Endothelial cell of umbilical vein (primary cell): ENCODE measurements around the gene FBXO21. TPM values are rescaled to one million over a fixed set of nuclear protein-coding genes. Genes with fewer than 3 reads are reported as not detected.

Source experiments
- BruUV-seq: library from RNA; stranded (reverse); fragments of 400-500 nt; replicated peaks from 2 replicates; lab custom pipeline; 2021; lab: Mats Ljungman, UMichigan
- CTCF ChIA-PET: fragments of 300-600, 350-600 bp; sonication (Branson Sonifier 250); formaldehyde crosslinking; loops from one replicate; lab custom pipeline; 2021; ENCODE audit warnings: antibody characterized with exemption, inconsistent platforms; lab: Charles Lee
- POLR2A ChIA-PET: fragments of 300-600, 350-600 bp; sonication (Branson Sonifier 250); formaldehyde crosslinking; loops from one replicate; lab custom pipeline; 2021; ENCODE audit warnings: antibody characterized with exemption, inconsistent platforms; lab: Charles Lee
- DNase-seq: peaks from one replicate; pipeline ENCODE4 v3.0.0-alpha.2; 2011; ENCODE audit warnings: low read depth, low spot score
- FAIRE-seq: peaks from 2 replicates; lab custom pipeline; 2011; peaks lifted over from hg19 to GRCh38; lab: Jason Lieb, UNC
- H2AFZ ChIP-seq: 2 replicates; pipeline ENCODE4 v1.6.0; 2012; ENCODE audit warnings: low read depth, low read length, control low read depth, inconsistent platforms
- H3K27ac ChIP-seq: 2 replicates; pipeline ENCODE4 v1.5.1; 2011; ENCODE audit warnings: low read depth, mild to moderate bottlenecking, control low read depth, low read length, moderate library complexity; ENCODE audit not compliant: insufficient read depth
- H3K27me3 ChIP-seq, 2 experiments: 2 replicates each; pipeline versions ENCODE4 v1.6.0 to v1.6.1; 2011; ENCODE audit warnings: low read length in 2 of 2, mixed read lengths in 1 of 2; ENCODE audit not compliant: control insufficient read depth in 2 of 2, insufficient read depth in 2 of 2
- H3K36me3 ChIP-seq, 2 experiments: 2 replicates in 1 of 2; 3 replicates in 1 of 2; pipeline ENCODE4 v1.5.1; 2011; ENCODE audit warnings: low read length in 2 of 2, mild to moderate bottlenecking in 1 of 2, moderate library complexity in 1 of 2; ENCODE audit not compliant: control insufficient read depth in 2 of 2, insufficient read depth in 2 of 2; ENCODE audit errors: extremely low read depth in 1 of 2
- H3K4me1 ChIP-seq: 3 replicates; pipeline ENCODE4 v1.5.1; 2011; ENCODE audit warnings: mild to moderate bottlenecking, low read length; ENCODE audit not compliant: control insufficient read depth, insufficient read depth; ENCODE audit errors: extremely low read depth
- H3K4me2 ChIP-seq: 2 replicates; pipeline ENCODE4 v1.6.1; 2011; ENCODE audit warnings: low read length, control low read depth, mixed read lengths; ENCODE audit not compliant: insufficient read depth
- H3K4me3 ChIP-seq, 3 experiments: fragments of 200-600 bp in 1 of 3; sonication (generic), shearing (Covaris generic) in 1 of 3; replicated peaks in 1 of 3; 2 replicates each; pipeline ENCODE4 v1.5.1; 2011 to 2016; ENCODE audit warnings: control low read depth in 3 of 3, low read length in 3 of 3, mild to moderate bottlenecking in 2 of 3, inconsistent platforms in 1 of 3, low read depth in 1 of 3, moderate library complexity in 1 of 3; ENCODE audit not compliant: insufficient read depth in 1 of 3
- H3K79me2 ChIP-seq: 2 replicates; pipeline ENCODE4 v1.6.0; 2012; ENCODE audit warnings: low read length, inconsistent platforms; ENCODE audit not compliant: control insufficient read depth, insufficient read depth
- H3K9ac ChIP-seq: replicated peaks from 2 replicates; pipeline ENCODE3; 2011; ENCODE audit warnings: low read length, control low read depth; ENCODE audit not compliant: insufficient read depth; ENCODE audit errors: extremely low read depth
- H3K9me1 ChIP-seq: replicated peaks from 3 replicates; pipeline ENCODE4 v1.6.0; 2011; ENCODE audit warnings: mild to moderate bottlenecking, low read length; ENCODE audit not compliant: control insufficient read depth, insufficient read depth; ENCODE audit errors: extremely low read depth
- H3K9me3 ChIP-seq: replicated peaks from 2 replicates; pipeline ENCODE4 v1.5.1; 2012; ENCODE audit warnings: low read length, inconsistent platforms; ENCODE audit not compliant: control insufficient read depth, insufficient read depth
- H4K20me1 ChIP-seq: replicated peaks from 2 replicates; pipeline ENCODE3; 2011; ENCODE audit warnings: mild to moderate bottlenecking, low read length; ENCODE audit not compliant: control insufficient read depth, insufficient read depth; ENCODE audit errors: extremely low read depth
- EZH2 ChIP-seq: IDR thresholded peaks from 2 replicates; pipeline ENCODE4 v1.6.1; 2012; ENCODE audit warnings: borderline replicate concordance, low read depth, mild to moderate bottlenecking, moderate library complexity, low read length, inconsistent platforms; ENCODE audit not compliant: severe bottlenecking
- FOS ChIP-seq: IDR thresholded peaks from 2 replicates; pipeline ENCODE4 v1.6.1; 2011; ENCODE audit warnings: mild to moderate bottlenecking, low read length, moderate library complexity, borderline replicate concordance; ENCODE audit not compliant: insufficient read depth
- GATA2 ChIP-seq: IDR thresholded peaks from 2 replicates; pipeline ENCODE4 v1.7.0; 2011; ENCODE audit warnings: low read depth, mild to moderate bottlenecking, moderate library complexity, mixed read lengths, low read length; ENCODE audit not compliant: insufficient read length, insufficient read depth
- JUN ChIP-seq: IDR thresholded peaks from 2 replicates; pipeline ENCODE4 v1.6.1; 2011; ENCODE audit warnings: borderline replicate concordance, low read depth; ENCODE audit not compliant: insufficient read length, insufficient read depth
- MAX ChIP-seq: IDR thresholded peaks from 2 replicates; pipeline ENCODE4 v1.6.1; 2011; ENCODE audit not compliant: insufficient read depth, insufficient read length
- MYC ChIP-seq: IDR thresholded peaks from one replicate; pipeline ENCODE4 v1.6.1; 2011; ENCODE audit warnings: mild to moderate bottlenecking, low read depth, low read length
- POLR2A ChIP-seq: IDR thresholded peaks from 2 replicates; pipeline ENCODE4 v1.6.1; 2012; ENCODE audit warnings: low read depth, mild to moderate bottlenecking, control low read depth, low read length
- POLR2AphosphoS5 ChIP-seq: IDR thresholded peaks from 2 replicates; pipeline ENCODE4 v1.6.1; 2012; ENCODE audit warnings: low read depth, mild to moderate bottlenecking, control low read depth, low read length, moderate library complexity; ENCODE audit not compliant: insufficient read depth
- dilution Hi-C: fragments of 300-500 bp; cut with MboI; formaldehyde crosslinking; loops from one replicate; pipeline ENCODE4 v1.15.0; 2019; ENCODE audit warnings: low sequenced_read_pairs; ENCODE audit not compliant: extremely low pct_ligation_motif_present
- intact Hi-C: fragments of 100-400 bp; cut with micrococcal nuclease; formaldehyde crosslinking; loops from one replicate; pipeline ENCODE4 v1.10.0; 2022
- polyA plus RNA-seq, 4 experiments: library from polyadenylated mRNA; depleted of rRNA in 3 of 4; stranded (reverse) in 3 of 4; unstranded in 1 of 4; fragments of >200 nt; gene quantifications; 2 replicates each; pipeline versions ENCODE4 v1.2.1 to v1.2.3, GENCODE V29; 2011 to 2012; ENCODE audit warnings: missing spikeins in 1 of 4
- total RNA-seq: library from RNA; stranded (reverse); gene quantifications from 2 replicates; pipeline ENCODE4 v1.2.3, GENCODE V29; 2021
- TF ChIP-seq, protein P1 (sequence below), 2 donors: IDR thresholded peaks; 1 replicate in 1 of 2; 2 replicates in 1 of 2; pipeline ENCODE4 v1.5.1; 2011; ENCODE audit warnings: low read length in 2 of 2, mild to moderate bottlenecking in 2 of 2, moderate library complexity in 2 of 2, control low read depth in 1 of 2, inconsistent platforms in 1 of 2, low read depth in 1 of 2; ENCODE audit not compliant: insufficient read depth in 1 of 2; ENCODE audit errors: extremely low read depth in 1 of 2

The FBXO21 gene
- total and polyA plus RNA-seq, 2 donors (not counting 3 experiments of a cell fraction or from before 2014, with no cell fraction given), result 41.6 to 66.7 TPM

- ChIA-PET CTCF (no interaction called here), POLR2A (interaction anchor here (0.7 kb wide), 1 partner anchor 106 kb away, joined by 3 read pairs; no protein-coding TSS in a partner anchor)
- intact Hi-C loops, result no loop called here
- BruUV-seq, result no TSS peak
- Histone ChIP-seq H3K36me3 (peaks cover 18 to 31% of the 10 kb centered on the region in 2 experiments), H2AFZ (no peak overlapping the region), H3K4me3 (no peak overlapping the region), H3K4me2 (no peak overlapping the region), H3K9me1 (no peaks in the 10 kb centered on the region), H3K27ac (no peak overlapping the region), H4K20me1 (no peaks in the 10 kb centered on the region), H3K79me2 (no peaks in the 10 kb centered on the region), H3K9me3 (no peaks in the 10 kb centered on the region), H3K4me1 (no peaks in the 10 kb centered on the region), H3K9ac (no peak overlapping the region), H3K27me3 (no peaks in the 10 kb centered on the region)
- dilution Hi-C loops, result no loop called here
- FAIRE-seq (no peak), DNase-seq (no peak)
- TF ChIP-seq FOS, result no peak
- TF ChIP-seq EZH2, result no peak
- no peak for TF ChIP-seq MAX
- TF ChIP-seq GATA2, result no peak
- no peak for TF ChIP-seq MYC
- TF ChIP-seq POLR2A, result no peak
- TF ChIP-seq, protein P1, sequence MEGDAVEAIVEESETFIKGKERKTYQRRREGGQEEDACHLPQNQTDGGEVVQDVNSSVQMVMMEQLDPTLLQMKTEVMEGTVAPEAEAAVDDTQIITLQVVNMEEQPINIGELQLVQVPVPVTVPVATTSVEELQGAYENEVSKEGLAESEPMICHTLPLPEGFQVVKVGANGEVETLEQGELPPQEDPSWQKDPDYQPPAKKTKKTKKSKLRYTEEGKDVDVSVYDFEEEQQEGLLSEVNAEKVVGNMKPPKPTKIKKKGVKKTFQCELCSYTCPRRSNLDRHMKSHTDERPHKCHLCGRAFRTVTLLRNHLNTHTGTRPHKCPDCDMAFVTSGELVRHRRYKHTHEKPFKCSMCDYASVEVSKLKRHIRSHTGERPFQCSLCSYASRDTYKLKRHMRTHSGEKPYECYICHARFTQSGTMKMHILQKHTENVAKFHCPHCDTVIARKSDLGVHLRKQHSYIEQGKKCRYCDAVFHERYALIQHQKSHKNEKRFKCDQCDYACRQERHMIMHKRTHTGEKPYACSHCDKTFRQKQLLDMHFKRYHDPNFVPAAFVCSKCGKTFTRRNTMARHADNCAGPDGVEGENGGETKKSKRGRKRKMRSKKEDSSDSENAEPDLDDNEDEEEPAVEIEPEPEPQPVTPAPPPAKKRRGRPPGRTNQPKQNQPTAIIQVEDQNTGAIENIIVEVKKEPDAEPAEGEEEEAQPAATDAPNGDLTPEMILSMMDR (IDR thresholded peaks at IDR 0.05; ENCODE audit: extremely low read depth in 1 of 2, insufficient read depth in 1 of 2, low read depth in 1 of 2, low read length in 2 of 2), result no peak
- TF ChIP-seq JUN, result no peak
- TF ChIP-seq POLR2AphosphoS5, result no peak
Measured at GRCh38 chr12:117168976-117169375, 21.3 kb downstream of the FBXO21 start.
